HG02970 (cell line): Measurements from ENCODE around the gene NABP2.
"Not testable (repeated sequence)": the region's sequence is repeated elsewhere in the genome, so short reads cannot be mapped to it uniquely, and the experiment has no call there.

ENCODE experiments used
- ATAC-seq: cut with Tn5 transposase; IDR thresholded peaks from one replicate; pipeline ENCODE4 v1.9.1; 2021; ENCODE audit warnings: mild to moderate bottlenecking, moderate library complexity, moderate number of reproducible peaks; ENCODE audit not compliant: unreplicated experiment, low FRiP score

The NABP2 gene

GRCh38 chr12:56224102-56224701, at the start of gene NABP2:
TSS of gene NABP2 (plus strand) at chr12:56224342. CDS start at chr12:56224857, 515 bp downstream.
- ATAC-seq: peak; percentile 74

GRCh38 chr12:56178347-56178746, 45.8 kb upstream of the NABP2 start:
- no peak for ATAC-seq

- ATAC-seq: no peak
Measured at GRCh38 chr12:56186957-56187356, 37.2 kb upstream of the NABP2 start.

- ATAC-seq: no peak
Measured at GRCh38 chr12:56188131-56188777, 35.9 kb upstream of the NABP2 start.

- ATAC-seq: no peak
Measured at GRCh38 chr12:56188778-56189098, 35.4 kb upstream of the NABP2 start.

GRCh38 chr12:56189099-56189917, 34.8 kb upstream of the NABP2 start, which contains the start of gene SMARCC2:
TSS of gene SMARCC2 (minus strand) at chr12:56189483. CDS start at chr12:56189461, 22 bp downstream.
- ATAC-seq: peak; percentile 72

GRCh38 chr12:56189918-56190694, 34.0 kb upstream of the NABP2 start:
- peak; percentile 48 for ATAC-seq

- no peak for ATAC-seq
Measured at GRCh38 chr12:56190695-56191155, 33.4 kb upstream of the NABP2 start.

GRCh38 chr12:56192582-56192981, 31.6 kb upstream of the NABP2 start:
- no peak for ATAC-seq

- ATAC-seq: no peak
Measured at GRCh38 chr12:56193025-56193578, 31.0 kb upstream of the NABP2 start.

GRCh38 chr12:56196818-56197550, 27.2 kb upstream of the NABP2 start:
- not testable (repeated sequence) for ATAC-seq

GRCh38 chr12:56197921-56198635, 26.1 kb upstream of the NABP2 start:
- no peak for ATAC-seq

GRCh38 chr12:56198836-56199235, 25.3 kb upstream of the NABP2 start:
- no peak for ATAC-seq

GRCh38 chr12:56202366-56202765, 21.8 kb upstream of the NABP2 start:
- no peak for ATAC-seq

GRCh38 chr12:56202838-56203237, 21.3 kb upstream of the NABP2 start:
- no peak for ATAC-seq

- ATAC-seq: no peak
Measured at GRCh38 chr12:56204275-56204674, 19.9 kb upstream of the NABP2 start.

- no peak for ATAC-seq
Measured at GRCh38 chr12:56205445-56205844, 18.7 kb upstream of the NABP2 start.

- no peak for ATAC-seq
Measured at GRCh38 chr12:56206452-56207166, 17.5 kb upstream of the NABP2 start.
